Measurements from ENCODE around the gene CCDC195.

The CCDC195 gene, protein sequence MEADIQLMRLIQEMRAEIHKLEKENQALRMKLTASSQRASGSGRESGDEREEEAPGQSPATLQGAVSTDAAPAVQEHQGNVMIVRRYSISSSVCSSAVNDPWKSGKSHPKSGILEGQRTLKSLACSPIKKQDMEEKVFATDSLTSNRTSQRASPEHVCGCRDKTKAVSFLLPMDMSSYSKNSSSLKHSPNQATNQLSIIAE

DNA sequence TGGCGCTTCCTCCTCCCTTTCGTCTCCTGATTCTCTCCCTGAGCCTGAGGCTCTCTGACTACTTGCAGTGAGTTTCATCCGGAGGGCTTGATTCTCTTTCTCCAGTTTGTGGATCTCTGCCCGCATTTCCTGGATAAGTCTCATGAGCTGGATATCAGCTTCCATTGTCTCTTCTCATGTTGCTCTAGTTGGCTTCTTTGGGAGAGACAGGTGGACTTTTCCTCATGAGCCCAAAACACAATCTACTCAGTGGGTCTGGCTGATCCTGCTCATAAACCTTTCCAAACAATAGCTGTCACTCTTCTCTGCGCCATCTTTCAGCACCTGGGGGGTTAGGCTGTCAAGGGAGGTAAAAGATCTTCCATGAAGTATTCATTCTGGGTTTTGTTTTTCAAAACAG lies at the start of gene CCDC195:
TSS of gene CCDC195 (minus strand) at position 165 of the 400 bp plus-strand sequence. CDS start at position 165, 0 bp downstream.
- DNase-seq (ENCODE audit: low read depth in 1 of 2, low spot score in 1 of 2): no peak

GRCh38 chr2:224764565-224765236 lies 48.5 kb upstream of the CCDC195 start:
- DNase-seq (ENCODE audit: low read depth in 1 of 2, low spot score in 1 of 2): no peak

GRCh38 chr2:224757934-224758548 lies 41.9 kb upstream of the CCDC195 start:
- DNase-seq (ENCODE audit: low read depth in 1 of 2, low spot score in 1 of 2): no peak

- DNase-seq (ENCODE audit: low read depth in 1 of 2, low spot score in 1 of 2): no peak
Measured at GRCh38 chr2:224753743-224754540, 37.8 kb upstream of the CCDC195 start.

GRCh38 chr2:224751996-224752698 lies 36.0 kb upstream of the CCDC195 start:
- no peak for DNase-seq (ENCODE audit: low read depth in 1 of 2, low spot score in 1 of 2)

GRCh38 chr2:224749136-224749535 lies 33.0 kb upstream of the CCDC195 start:
- DNase-seq (ENCODE audit: low read depth in 1 of 2, low spot score in 1 of 2): no peak

DNA sequence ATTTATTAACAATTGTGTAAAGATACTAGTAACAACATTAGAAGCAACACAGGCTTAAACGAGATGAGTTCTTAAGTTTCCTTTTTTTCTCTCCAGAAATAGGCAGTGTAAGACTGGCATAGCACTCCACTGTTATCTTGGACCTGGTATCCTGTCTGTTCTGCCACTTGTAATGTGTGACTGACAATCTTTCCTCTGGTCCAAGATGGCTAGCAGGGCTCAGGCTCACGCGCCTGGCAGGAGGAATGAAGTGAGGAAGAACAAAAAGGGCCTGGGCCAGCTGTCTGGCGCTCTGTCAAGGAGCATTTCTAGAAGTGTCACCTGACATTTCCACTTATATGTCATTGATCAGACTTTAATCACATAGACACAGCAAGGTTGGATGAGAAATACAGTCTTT lies 31.6 kb upstream of the CCDC195 start:
- no peak for DNase-seq (ENCODE audit: low read depth in 1 of 2, low spot score in 1 of 2)

DNA sequence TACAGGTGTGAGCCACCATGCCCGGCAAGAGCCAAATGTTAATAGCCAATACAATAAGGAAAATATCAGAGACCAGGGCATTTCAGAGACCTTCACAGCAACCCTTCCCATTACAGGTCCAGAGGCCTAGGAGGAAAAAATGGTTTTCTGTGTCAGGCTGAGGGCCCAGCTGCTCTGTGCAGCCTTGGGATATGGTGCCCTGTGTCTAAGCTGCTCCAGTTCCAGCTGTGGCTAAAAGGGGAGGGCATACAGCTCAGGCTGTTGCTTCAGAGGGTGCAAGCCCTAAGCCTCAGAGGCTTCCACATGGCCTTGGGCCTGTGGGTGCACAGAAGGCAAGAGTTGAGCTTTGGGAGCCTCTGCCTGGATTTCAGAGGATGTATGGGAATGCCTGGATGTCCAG lies 20.1 kb upstream of the CCDC195 start:
- DNase-seq (ENCODE audit: low read depth in 1 of 2, low spot score in 1 of 2): no peak

DNA sequence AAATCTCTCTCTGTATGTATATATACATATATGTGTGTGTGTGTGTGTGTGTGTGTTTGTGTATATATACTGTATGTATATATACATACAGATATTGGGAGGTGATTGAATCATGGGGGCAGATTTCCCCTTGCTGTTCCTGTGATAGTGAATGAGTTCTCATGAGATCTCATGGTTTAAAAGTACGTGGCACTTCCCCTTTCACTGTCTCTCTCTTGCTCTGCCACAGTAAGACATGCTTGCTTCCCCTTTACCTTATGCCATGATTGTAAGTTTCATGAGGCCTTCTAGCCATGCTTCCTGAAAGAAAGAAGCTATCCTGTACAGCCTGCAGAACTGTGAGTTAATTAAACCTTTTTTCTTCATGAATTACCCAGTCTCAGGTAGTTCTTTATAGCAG lies 18.8 kb upstream of the CCDC195 start:
- DNase-seq (ENCODE audit: low read depth in 1 of 2, low spot score in 1 of 2): no peak

DNA sequence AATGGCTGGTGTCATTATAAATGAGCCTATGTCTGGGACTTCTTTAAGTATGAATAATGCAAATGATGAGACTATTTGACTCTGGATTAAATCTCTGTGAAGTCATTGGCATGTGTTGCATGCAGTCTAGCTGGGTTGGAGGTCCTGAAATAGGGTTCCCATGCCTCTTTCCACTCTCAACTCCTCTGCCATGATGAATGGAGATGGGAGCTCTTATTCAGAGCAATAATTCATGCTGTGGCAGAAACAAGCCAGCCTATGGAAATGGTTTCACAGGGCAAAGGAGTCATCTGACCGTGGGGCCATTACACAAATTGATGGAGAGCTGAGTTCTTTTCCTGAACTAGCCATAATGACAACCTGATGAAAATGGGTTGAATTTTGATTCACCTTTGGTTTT lies 15.5 kb upstream of the CCDC195 start:
- DNase-seq (ENCODE audit: low read depth in 1 of 2, low spot score in 1 of 2): no peak

DNA sequence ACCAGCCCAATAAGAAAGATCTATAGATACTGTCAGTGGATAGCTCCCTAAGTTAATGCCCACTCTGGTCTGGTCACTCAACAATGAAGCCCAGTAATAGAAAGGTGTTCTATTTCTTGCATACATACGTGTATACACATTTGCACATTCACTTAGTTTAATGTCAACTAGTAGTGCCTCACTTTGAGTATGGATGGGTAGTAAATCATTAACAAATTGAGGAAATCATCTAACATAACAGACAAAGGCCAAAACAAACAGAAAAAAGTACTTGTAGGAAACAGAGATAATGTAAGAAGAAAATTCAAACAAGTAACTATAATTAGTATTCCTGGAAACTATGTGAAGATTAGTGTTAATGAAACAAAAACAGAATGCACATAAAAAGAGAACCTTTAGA lies 13.3 kb upstream of the CCDC195 start:
- no peak for DNase-seq (ENCODE audit: low read depth in 1 of 2, low spot score in 1 of 2)

DNA sequence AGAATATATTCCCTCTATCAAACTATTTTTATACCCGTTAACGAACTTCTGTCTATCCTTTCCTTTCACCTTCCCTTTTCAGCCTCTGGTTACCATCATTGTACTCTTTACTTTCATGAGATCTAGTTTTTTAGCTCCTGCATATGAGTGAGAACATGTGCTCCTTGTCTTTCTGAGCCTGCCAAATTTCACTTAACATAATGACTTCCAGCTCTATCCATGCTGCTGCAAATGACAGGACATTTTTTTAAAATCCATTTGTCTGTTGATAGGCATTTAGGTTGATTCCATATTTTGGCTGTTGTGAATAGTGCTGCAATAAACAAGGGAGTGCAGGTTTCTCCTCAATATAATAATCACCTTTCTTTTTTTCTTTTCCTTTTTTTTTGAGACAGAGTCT lies 8.2 kb upstream of the CCDC195 start:
- DNase-seq (ENCODE audit: low read depth in 1 of 2, low spot score in 1 of 2): no peak

DNA sequence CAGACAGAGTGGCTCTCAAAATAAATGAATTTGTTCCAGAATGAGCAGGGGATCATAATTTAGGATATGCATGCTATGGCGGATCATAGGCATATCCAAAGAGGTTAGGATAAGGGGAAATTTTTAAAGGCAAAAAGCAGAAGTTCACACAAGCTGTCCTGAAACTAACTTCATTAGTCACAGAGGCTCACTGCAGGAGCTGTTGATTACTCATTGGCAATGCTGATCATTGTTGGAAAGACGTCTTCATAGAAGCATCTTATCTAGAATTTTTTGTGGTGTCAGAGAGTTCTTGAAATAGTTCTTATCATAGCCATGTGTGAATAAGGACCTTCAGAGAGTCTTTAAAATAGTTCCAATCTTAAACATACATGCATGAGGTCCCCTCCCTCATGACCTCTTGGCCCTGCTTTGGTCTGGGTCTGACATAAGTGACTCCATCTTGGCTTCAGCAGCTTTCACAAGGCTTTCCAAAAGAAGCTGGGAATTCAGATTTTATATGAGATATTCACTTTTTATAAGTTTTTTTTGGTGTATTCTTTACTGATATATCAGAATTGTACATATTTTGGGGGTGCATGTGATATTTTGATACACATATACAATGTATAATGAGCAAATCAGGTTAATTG lies 7.5 kb upstream of the CCDC195 start:
- no peak for DNase-seq (ENCODE audit: low read depth in 1 of 2, low spot score in 1 of 2)

- DNase-seq (ENCODE audit: low read depth in 1 of 2, low spot score in 1 of 2): no peak
Measured at GRCh38 chr2:224722770-224723169, 6.6 kb upstream of the CCDC195 start.

DNA sequence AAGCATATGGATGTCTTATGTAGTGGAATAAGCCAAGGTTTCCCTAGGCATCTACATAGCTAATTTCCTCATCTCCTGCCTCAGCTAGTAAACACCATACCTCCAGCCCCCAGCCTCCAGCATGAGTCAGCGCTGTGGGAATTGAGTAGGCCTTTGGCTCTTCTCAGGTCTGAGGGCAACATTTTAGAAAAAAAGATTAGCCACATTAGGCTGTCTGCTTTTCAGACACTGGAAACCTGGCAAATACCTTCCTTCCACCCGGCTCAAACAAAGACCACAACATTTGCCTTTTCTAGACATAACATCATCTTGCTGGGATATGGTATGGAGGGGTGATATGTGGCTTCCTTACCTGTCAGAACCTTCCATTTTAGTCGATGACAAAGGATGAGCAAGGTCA lies 6.1 kb upstream of the CCDC195 start:
- no peak for DNase-seq (ENCODE audit: low read depth in 1 of 2, low spot score in 1 of 2)

DNA sequence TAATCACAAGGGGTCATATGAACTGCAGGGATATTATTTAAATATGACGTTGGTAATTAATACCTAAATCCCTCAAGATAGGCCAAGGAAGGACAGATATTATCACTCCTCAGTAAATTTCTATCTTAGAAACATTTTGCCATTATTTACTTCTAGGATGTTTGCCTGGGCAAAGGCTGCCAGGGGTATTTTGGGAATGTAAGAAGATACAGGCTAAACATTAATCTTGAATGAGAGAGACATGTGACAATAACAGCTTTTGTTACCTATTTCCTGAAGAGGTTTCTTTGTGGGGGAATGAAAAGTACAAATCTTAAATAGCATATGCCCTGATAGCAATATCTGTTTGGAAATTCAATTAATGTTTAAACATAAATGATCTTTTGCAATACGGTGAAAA lies 756 bp upstream of the CCDC195 start:
- DNase-seq (ENCODE audit: low read depth in 1 of 2, low spot score in 1 of 2): no peak

- no peak for DNase-seq (ENCODE audit: low read depth in 1 of 2, low spot score in 1 of 2)
Measured at GRCh38 chr2:224711859-224712665, 4.1 kb downstream of the CCDC195 start.

GRCh38 chr2:224711381-224711780 lies 4.8 kb downstream of the CCDC195 start:
- DNase-seq (ENCODE audit: low read depth in 1 of 2, low spot score in 1 of 2): no peak

GRCh38 chr2:224709301-224709700 lies 6.9 kb downstream of the CCDC195 start:
- no peak for DNase-seq (ENCODE audit: low read depth in 1 of 2, low spot score in 1 of 2)

DNA sequence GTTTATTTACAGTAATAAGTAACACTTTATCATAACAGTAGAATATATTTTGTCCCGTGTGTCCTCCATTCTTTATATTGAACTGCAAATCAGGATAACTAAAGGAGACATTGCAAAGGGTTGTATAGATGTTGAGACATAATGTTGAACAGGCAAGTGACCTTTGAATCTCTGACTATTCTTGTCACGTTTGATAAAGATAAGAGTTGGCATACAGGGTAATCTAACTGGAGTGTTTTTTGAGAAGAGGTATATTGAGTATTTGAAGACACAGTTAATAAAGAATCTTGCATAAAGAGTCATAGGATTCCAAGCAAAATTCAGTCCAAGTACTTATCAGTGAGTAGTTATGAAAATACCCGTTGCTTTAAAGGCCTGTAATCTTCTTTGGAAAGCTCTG lies 21.7 kb downstream of the CCDC195 start:
- no peak for DNase-seq (ENCODE audit: low read depth in 1 of 2, low spot score in 1 of 2)
